Breast epithelium (tissue), 3 donors: Measurements from ENCODE around the gene NPHP4.

Source experiments
- CTCF ChIP-seq, 3 donors: fragments of 450-650 bp; IDR thresholded peaks; one replicate each; pipeline ENCODE4 v1.5.1; 2016 to 2017; ENCODE audit warnings: antibody characterized with exemption in 3 of 3, mild to moderate bottlenecking in 3 of 3, moderate library complexity in 3 of 3
- POLR2A ChIP-seq: fragments of 450-650 bp; IDR thresholded peaks from one replicate; pipeline ENCODE4 v1.6.1; 2016; ENCODE audit warnings: antibody characterized with exemption, mild to moderate bottlenecking, moderate library complexity
- POLR2AphosphoS5 ChIP-seq, 3 donors: sonication (generic); formaldehyde crosslinking; IDR thresholded peaks; one replicate each; pipeline ENCODE4 v1.6.1; 2017; ENCODE audit warnings: antibody characterized with exemption in 3 of 3

- no peak for TF ChIP-seq POLR2AphosphoS5 (IDR thresholded peaks at IDR 0.05)
- no peak for TF ChIP-seq POLR2A
- TF ChIP-seq CTCF (IDR thresholded peaks at IDR 0.05), result no peak
Measured at GRCh38 chr1:5921129-5921528, 71.1 kb downstream of the NPHP4 start.
